Smooth muscle cell (in vitro differentiated cells): ENCODE results near the gene NUDT1. TPM values are rescaled to one million over a fixed set of nuclear protein-coding genes. Genes with fewer than 3 reads are reported as not detected.

Source experiments
- DNase-seq: peaks from one replicate; lab custom pipeline; 2025; ENCODE audit not compliant: unreplicated experiment; lab: John Stamatoyannopoulos, UW
- H2AFZ ChIP-seq: fragments of 200-600 bp; sonication (generic); 2 replicates; pipeline ENCODE4 v1.6.0; 2016; ENCODE audit warnings: antibody characterized with exemption, low read depth, mild to moderate bottlenecking
- H3F3A ChIP-seq: fragments of 200-600 bp; sonication (generic); 2 replicates; pipeline ENCODE4 v1.6.0; 2017; ENCODE audit warnings: antibody characterized with exemption, low read depth
- H3K27ac ChIP-seq: fragments of 200-600 bp; sonication (generic); 2 replicates; pipeline ENCODE4 v1.5.1; 2016; ENCODE audit warnings: low read depth, mild to moderate bottlenecking
- H3K27me3 ChIP-seq: fragments of 200-600 bp; sonication (generic); 2 replicates; pipeline ENCODE4 v1.6.1; 2016; ENCODE audit warnings: low read depth, mild to moderate bottlenecking
- H3K36me3 ChIP-seq: fragments of 200-600 bp; sonication (generic); 2 replicates; pipeline ENCODE4 v1.5.1; 2016; ENCODE audit warnings: low read depth
- H3K4me1 ChIP-seq: fragments of 200-600 bp; sonication (generic); 2 replicates; pipeline ENCODE4 v1.5.1; 2016; ENCODE audit warnings: low read depth
- H3K4me2 ChIP-seq: fragments of 200-600 bp; sonication (generic); 2 replicates; pipeline ENCODE4 v1.6.0; 2016; ENCODE audit warnings: mild to moderate bottlenecking
- H3K4me3 ChIP-seq: fragments of 200-600 bp; sonication (generic); 2 replicates; pipeline ENCODE4 v1.5.1; 2016; ENCODE audit warnings: mild to moderate bottlenecking
- H3K79me2 ChIP-seq: fragments of 200-600 bp; sonication (generic); 2 replicates; pipeline ENCODE4 v1.6.0; 2016; ENCODE audit warnings: low read depth, mild to moderate bottlenecking
- H3K9ac ChIP-seq: fragments of 200-600 bp; sonication (generic); 2 replicates; pipeline ENCODE4 v1.6.0; 2016; ENCODE audit warnings: low read depth
- H3K9me3 ChIP-seq: fragments of 200-600 bp; sonication (generic); replicated peaks from 2 replicates; pipeline ENCODE4 v1.5.1; 2016; ENCODE audit warnings: low read depth
- H4K20me1 ChIP-seq: fragments of 200-600 bp; sonication (generic); 2 replicates; pipeline ENCODE4 v1.6.0; 2016; ENCODE audit warnings: low read depth
- WGBS: methylation state at CpG from one replicate; pipeline ENCODE4 v1.1.7; 2016; ENCODE audit warnings: low lambda C conversion rate; 5-methylcytosine and 5-hydroxymethylcytosine counted together
- polyA plus RNA-seq: library from polyadenylated mRNA; unstranded; fragments of >200 nt; fragmentation: Nextera tagmentation; extraction: Ambion mirVana; gene quantifications from 2 replicates; pipeline ENCODE4 v1.2.1, GENCODE V29; 2016
- total RNA-seq: library from RNA; depleted of rRNA; stranded (reverse); fragments of >200 nt; gene quantifications from 2 replicates; pipeline ENCODE4 v1.2.3, GENCODE V29; 2014
- TF ChIP-seq, protein P1 (sequence below): fragments of 200-600 bp; sonication (generic); IDR thresholded peaks from 2 replicates; pipeline ENCODE4 v1.5.1; 2017; ENCODE audit warnings: borderline replicate concordance, mild to moderate bottlenecking, antibody characterized with exemption; ENCODE audit not compliant: insufficient read depth, poor library complexity, severe bottlenecking

NUDT1 gene
- total and polyA plus RNA-seq, 2 experiments from 2014 or later, result 20.7 to 46.0 TPM

DNA sequence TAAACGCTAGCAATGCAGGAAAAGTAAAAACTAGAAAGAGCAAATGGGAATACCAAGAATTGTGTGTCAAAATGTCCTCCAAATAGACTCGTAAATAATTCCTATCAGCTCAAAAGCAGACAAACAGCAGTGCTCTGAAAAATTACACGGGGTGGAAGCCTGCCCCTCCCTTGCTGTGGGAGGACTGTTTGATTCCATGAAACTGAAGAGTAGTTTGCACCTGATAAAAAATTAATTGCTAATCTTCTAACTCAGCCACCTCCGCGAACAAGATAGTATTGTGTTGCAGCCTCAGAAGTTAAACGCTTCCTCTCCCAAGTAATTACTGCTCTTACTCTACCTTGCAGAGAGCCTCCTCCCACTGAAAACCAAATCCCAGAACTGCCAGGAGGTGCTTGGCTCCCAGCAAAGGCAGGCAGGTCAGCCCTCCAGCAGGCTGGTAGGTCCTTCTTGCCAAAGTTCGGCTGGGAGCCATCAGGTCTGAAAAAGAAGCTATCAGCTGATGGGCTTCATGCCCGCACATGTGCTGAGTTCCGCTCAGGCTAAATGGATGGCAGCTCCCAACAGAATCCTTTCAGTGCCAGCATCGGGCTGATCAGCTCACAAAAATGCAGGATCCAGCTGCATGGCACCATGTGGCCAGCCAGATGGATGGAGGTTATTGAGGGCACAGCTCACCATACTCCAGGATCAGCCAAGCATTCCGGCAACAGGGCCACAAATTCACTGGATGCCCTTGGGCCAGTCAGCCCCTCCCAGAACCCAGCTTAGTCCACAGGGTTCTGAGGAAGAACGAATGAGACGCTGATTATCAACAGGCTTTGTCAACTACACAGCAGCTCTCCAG is 46.4 kb upstream of the NUDT1 start:
- 97% methylated on average over 13 of the region's 13 CpGs for WGBS
- H3K9ac ChIP-seq, result no peak overlapping the region

GRCh38 chr7:2196381-2197378 is 45.3 kb upstream of the NUDT1 start:
- Histone ChIP-seq H3K9ac (no peak overlapping the region), H3K9me3 (no peaks in the 10 kb centered on the region), H3K4me1 (no peaks in the 10 kb centered on the region), H4K20me1 (no peaks in the 10 kb centered on the region), H3F3A (no peaks in the 10 kb centered on the region), H3K27ac (no peak overlapping the region), H3K36me3 (no peaks in the 10 kb centered on the region), H3K4me2 (no peak overlapping the region), H2AFZ (no peak overlapping the region), H3K79me2 (no peaks in the 10 kb centered on the region), H3K4me3 (no peak overlapping the region), H3K27me3 (no peaks in the 10 kb centered on the region)
- 98% methylated on average over 32 of the region's 32 CpGs for WGBS
- TF ChIP-seq, protein P1, sequence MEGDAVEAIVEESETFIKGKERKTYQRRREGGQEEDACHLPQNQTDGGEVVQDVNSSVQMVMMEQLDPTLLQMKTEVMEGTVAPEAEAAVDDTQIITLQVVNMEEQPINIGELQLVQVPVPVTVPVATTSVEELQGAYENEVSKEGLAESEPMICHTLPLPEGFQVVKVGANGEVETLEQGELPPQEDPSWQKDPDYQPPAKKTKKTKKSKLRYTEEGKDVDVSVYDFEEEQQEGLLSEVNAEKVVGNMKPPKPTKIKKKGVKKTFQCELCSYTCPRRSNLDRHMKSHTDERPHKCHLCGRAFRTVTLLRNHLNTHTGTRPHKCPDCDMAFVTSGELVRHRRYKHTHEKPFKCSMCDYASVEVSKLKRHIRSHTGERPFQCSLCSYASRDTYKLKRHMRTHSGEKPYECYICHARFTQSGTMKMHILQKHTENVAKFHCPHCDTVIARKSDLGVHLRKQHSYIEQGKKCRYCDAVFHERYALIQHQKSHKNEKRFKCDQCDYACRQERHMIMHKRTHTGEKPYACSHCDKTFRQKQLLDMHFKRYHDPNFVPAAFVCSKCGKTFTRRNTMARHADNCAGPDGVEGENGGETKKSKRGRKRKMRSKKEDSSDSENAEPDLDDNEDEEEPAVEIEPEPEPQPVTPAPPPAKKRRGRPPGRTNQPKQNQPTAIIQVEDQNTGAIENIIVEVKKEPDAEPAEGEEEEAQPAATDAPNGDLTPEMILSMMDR, result no peak
- DNase-seq, result no peak

More for the DNA sequence above, 46.4 kb upstream of the NUDT1 start:
- Histone ChIP-seq H3K9me3 (no peaks in the 10 kb centered on the region), H3F3A (no peaks in the 10 kb centered on the region), H3K4me2 (no peak overlapping the region), H3K79me2 (no peaks in the 10 kb centered on the region), H3K4me3 (no peak overlapping the region), H3K27me3 (no peaks in the 10 kb centered on the region), H3K4me1 (no peaks in the 10 kb centered on the region), H3K36me3 (no peaks in the 10 kb centered on the region), H4K20me1 (no peaks in the 10 kb centered on the region), H3K27ac (no peak overlapping the region), H2AFZ (no peak overlapping the region)
- no peak for DNase-seq
- TF ChIP-seq, protein P1, result no peak

DNA sequence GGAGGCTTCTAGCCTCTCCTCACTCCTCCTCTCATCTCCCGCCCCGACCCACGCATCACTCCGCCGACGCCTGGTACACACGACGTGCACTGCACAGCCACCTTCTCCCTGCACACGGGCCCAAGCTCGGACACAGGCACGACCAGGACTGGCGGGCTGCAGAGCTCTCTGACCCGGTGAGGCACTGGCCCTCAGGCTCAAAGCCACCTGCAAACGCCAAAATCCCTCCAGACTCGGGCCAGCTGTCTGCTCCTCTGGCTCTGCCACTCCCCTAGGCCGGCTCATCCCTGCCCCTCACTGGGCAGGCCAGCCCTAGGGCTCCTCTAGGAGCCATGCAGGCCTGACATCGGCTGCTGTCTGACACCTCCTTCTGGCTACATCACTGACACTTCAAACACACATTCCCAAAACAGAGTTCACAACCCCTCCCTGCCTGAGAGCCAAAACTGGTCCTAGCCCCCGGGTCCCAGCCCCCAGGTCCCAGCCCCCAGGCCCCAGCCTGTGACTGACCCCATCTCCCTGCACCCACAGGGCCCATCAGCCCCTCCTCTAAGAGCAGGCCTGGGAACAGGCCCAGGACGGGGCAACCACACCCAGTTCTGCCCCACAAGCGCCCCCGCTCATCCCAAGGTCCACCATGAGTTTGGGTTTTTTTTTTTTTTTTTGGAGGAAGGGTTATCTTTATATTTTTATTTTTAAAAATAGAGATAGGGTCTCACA is 44.4 kb upstream of the NUDT1 start:
- no peaks in the 10 kb centered on the region for H3K4me1 ChIP-seq
- H3K27ac ChIP-seq, result no peak overlapping the region
- no peak overlapping the region for H3K4me3 ChIP-seq
- H3K4me2 ChIP-seq, result no peak overlapping the region
- H3K79me2 ChIP-seq, result no peaks in the 10 kb centered on the region
- no peak for DNase-seq
- WGBS, result 98% methylated on average over 21 of the region's 21 CpGs
- H3K9me3 ChIP-seq, result no peaks in the 10 kb centered on the region
- H3K36me3 ChIP-seq, result no peaks in the 10 kb centered on the region
- H4K20me1 ChIP-seq, result no peaks in the 10 kb centered on the region
- H3K9ac ChIP-seq, result no peak overlapping the region
- no peaks in the 10 kb centered on the region for H3F3A ChIP-seq
- no peak overlapping the region for H2AFZ ChIP-seq
- H3K27me3 ChIP-seq, result no peaks in the 10 kb centered on the region
- TF ChIP-seq, protein P1, result no peak
